Keratinocyte (primary cell): ENCODE results near the gene USHBP1. TPM values are rescaled to one million over a fixed set of nuclear protein-coding genes. Genes with fewer than 3 reads are reported as not detected.

Experiments used
- DNase-seq: peaks from one replicate; pipeline ENCODE4 v3.0.0-alpha.2; 2011; ENCODE audit warnings: low read depth, missing footprints, low spot score
- FAIRE-seq: peaks from 2 replicates; lab custom pipeline; 2011; peaks lifted over from hg19 to GRCh38; lab: Jason Lieb, UNC
- H2AFZ ChIP-seq: 2 replicates; pipeline ENCODE4 v1.6.0; 2012; ENCODE audit warnings: low read length, control low read depth, inconsistent platforms; ENCODE audit not compliant: control insufficient read depth
- H3K27ac ChIP-seq: 2 replicates; pipeline ENCODE4 v1.5.1; 2011; ENCODE audit warnings: low read length; ENCODE audit not compliant: control insufficient read depth, insufficient read depth
- H3K27me3 ChIP-seq: 3 replicates; pipeline ENCODE4 v1.6.0; 2011; ENCODE audit warnings: low read length; ENCODE audit not compliant: control insufficient read depth, insufficient read depth; ENCODE audit errors: extremely low read depth
- H3K36me3 ChIP-seq, 2 experiments: 2 replicates in 1 of 2; 3 replicates in 1 of 2; pipeline ENCODE4 v1.5.1; 2011; ENCODE audit warnings: low read length in 2 of 2, mild to moderate bottlenecking in 1 of 2; ENCODE audit not compliant: control insufficient read depth in 2 of 2, insufficient read depth in 2 of 2; ENCODE audit errors: extremely low read depth in 1 of 2
- H3K4me1 ChIP-seq: 3 replicates; pipeline ENCODE4 v1.5.1; 2011; ENCODE audit warnings: low read length; ENCODE audit not compliant: control insufficient read depth, insufficient read depth; ENCODE audit errors: extremely low read depth
- H3K4me2 ChIP-seq: 3 replicates; pipeline ENCODE4 v1.6.0; 2011; ENCODE audit warnings: low read depth, low read length; ENCODE audit not compliant: control insufficient read depth, insufficient read depth; ENCODE audit errors: extremely low read depth
- H3K4me3 ChIP-seq, 3 experiments: fragments of 200-600 bp in 1 of 3; sonication (generic) in 1 of 3; 2 replicates in 2 of 3; 3 replicates in 1 of 3; pipeline ENCODE4 v1.5.1; 2011 to 2016; ENCODE audit warnings: low read length in 3 of 3, mild to moderate bottlenecking in 3 of 3, control low read depth in 2 of 3, inconsistent platforms in 1 of 3, low read depth in 1 of 3, mixed read lengths in 1 of 3, mixed run types in 1 of 3, moderate library complexity in 1 of 3; ENCODE audit not compliant: control insufficient read depth in 2 of 3, insufficient read depth in 2 of 3; ENCODE audit errors: extremely low read depth in 1 of 3
- H3K79me2 ChIP-seq: 2 replicates; pipeline ENCODE4 v1.6.0; 2012; ENCODE audit warnings: low read length; ENCODE audit not compliant: control insufficient read depth, insufficient read depth
- H3K9ac ChIP-seq: 3 replicates; pipeline ENCODE4 v1.6.0; 2011; ENCODE audit warnings: low read length; ENCODE audit not compliant: control insufficient read depth, insufficient read depth; ENCODE audit errors: extremely low read depth
- H3K9me1 ChIP-seq: 3 replicates; pipeline ENCODE4 v1.6.0; 2011; ENCODE audit warnings: low read length; ENCODE audit not compliant: control insufficient read depth, insufficient read depth; ENCODE audit errors: extremely low read depth
- H3K9me3 ChIP-seq: 2 replicates; pipeline ENCODE4 v1.5.1; 2012; ENCODE audit warnings: low read depth, low read length; ENCODE audit not compliant: control insufficient read depth
- H4K20me1 ChIP-seq: 3 replicates; pipeline ENCODE4 v1.6.0; 2011; ENCODE audit warnings: low read length; ENCODE audit not compliant: control insufficient read depth, insufficient read depth; ENCODE audit errors: extremely low read depth
- CTCF ChIP-seq, 3 experiments: IDR thresholded peaks in 1 of 3; conservative IDR thresholded peaks in 1 of 3; optimal IDR thresholded peaks in 1 of 3; 2 replicates in 2 of 3; 3 replicates in 1 of 3; pipeline versions ENCODE3 to v1.5.1; 2011; ENCODE audit warnings: low read length in 3 of 3, mild to moderate bottlenecking in 3 of 3, moderate library complexity in 2 of 3, control low read depth in 1 of 3, inconsistent platforms in 1 of 3; ENCODE audit not compliant: insufficient read depth in 2 of 3; ENCODE audit errors: extremely low read depth in 1 of 3
- EZH2 ChIP-seq: IDR thresholded peaks from one replicate; pipeline ENCODE4 v1.6.1; 2012; ENCODE audit warnings: inconsistent platforms, mild to moderate bottlenecking, low read length, moderate library complexity
- dilution Hi-C: fragments of 300-500 bp; cut with MboI; formaldehyde crosslinking; loops from one replicate; pipeline ENCODE4 v1.7.0; 2020; ENCODE audit warnings: low sequenced_read_pairs; ENCODE audit not compliant: extremely low pct_ligation_motif_present
- polyA plus RNA-seq, 5 experiments: library from polyadenylated mRNA; depleted of rRNA in 3 of 5; stranded (reverse) in 3 of 5; stranded (forward) in 1 of 5; unstranded in 1 of 5; fragments of >200 nt; gene quantifications; 1 replicate in 1 of 5; 2 replicates in 3 of 5; 3 replicates in 1 of 5; pipeline versions ENCODE4 v1.2.1 to v1.2.3, GENCODE V29; 2011 to 2012; ENCODE audit warnings: missing spikeins in 2 of 5, low read depth in 1 of 5, low replicate concordance in 1 of 5

Gene USHBP1
- polyA plus RNA-seq, 1 donor (not counting 4 experiments of a cell fraction or from before 2014, with no cell fraction given), result not detected

GRCh38 chr19:17285415-17286135 is 21.0 kb upstream of the USHBP1 start:
- H3K9me1 ChIP-seq, result no peaks in the 10 kb centered on the region
- DNase-seq (no peak), FAIRE-seq (no peak)
- H3K9ac ChIP-seq, result no peak overlapping the region
- no peaks in the 10 kb centered on the region for H3K79me2 ChIP-seq
- no peaks in the 10 kb centered on the region for H4K20me1 ChIP-seq
- no peak for TF ChIP-seq CTCF (optimal IDR thresholded peaks at IDR 0.05 in 1 of 3, IDR thresholded peaks at IDR 0.05 in 1 of 3, conservative IDR thresholded peaks at IDR 0.05 in 1 of 3; ENCODE audit: extremely low read depth in 1 of 3, insufficient read depth in 2 of 3, low read length in 3 of 3)
- no peaks in the 10 kb centered on the region for H3K36me3 ChIP-seq
- H3K27ac ChIP-seq, result no peak overlapping the region
- no peak overlapping the region for H3K4me2 ChIP-seq
- no peaks in the 10 kb centered on the region for H3K9me3 ChIP-seq
- dilution Hi-C loops, result no loop called here
- no peak overlapping the region for H2AFZ ChIP-seq
- peaks cover 6% of the 10 kb centered on the region for H3K4me1 ChIP-seq
- H3K27me3 ChIP-seq, result no peaks in the 10 kb centered on the region
- H3K4me3 ChIP-seq, result no peak overlapping the region

GRCh38 chr19:17283504-17283996 is 19.0 kb upstream of the USHBP1 start:
- DNase-seq (no peak), FAIRE-seq (no peak)
- TF ChIP-seq EZH2 (no peak), CTCF (optimal IDR thresholded peaks at IDR 0.05 in 1 of 3, IDR thresholded peaks at IDR 0.05 in 1 of 3, conservative IDR thresholded peaks at IDR 0.05 in 1 of 3; ENCODE audit: extremely low read depth in 1 of 3, insufficient read depth in 2 of 3, low read length in 3 of 3) (no peak)
- Histone ChIP-seq H2AFZ (no peak overlapping the region), H3K4me3 (no peak overlapping the region), H3K79me2 (no peaks in the 10 kb centered on the region), H3K27ac (no peak overlapping the region), H3K4me1 (peaks cover 6% of the 10 kb centered on the region), H3K4me2 (no peak overlapping the region), H3K36me3 (peaks cover 0 to 4% of the 10 kb centered on the region in 2 experiments), H3K9me3 (no peaks in the 10 kb centered on the region), H3K9ac (no peak overlapping the region), H3K27me3 (no peaks in the 10 kb centered on the region), H4K20me1 (no peaks in the 10 kb centered on the region), H3K9me1 (no peaks in the 10 kb centered on the region)
- dilution Hi-C loops, result no loop called here
